OCI-LY1 (cell line): ENCODE data around the gene RANBP9.

Experiments
- EZH2 ChIP-seq: fragments of 200-600 bp; sonication (generic), shearing (Covaris generic); IDR thresholded peaks from 2 replicates; pipeline ENCODE4 v1.8.0; 2017; ENCODE audit warnings: borderline replicate concordance, mixed run types, mild to moderate bottlenecking, antibody characterized with exemption, low read length, moderate library complexity, mixed read lengths
- TF ChIP-seq, protein P1 (sequence below): fragments of 200-600 bp; sonication (generic), shearing (Covaris generic); IDR thresholded peaks from 2 replicates; pipeline ENCODE4 v1.5.1; 2017; ENCODE audit warnings: mild to moderate bottlenecking, antibody characterized with exemption, low read length, moderate library complexity, mixed read lengths

DNA sequence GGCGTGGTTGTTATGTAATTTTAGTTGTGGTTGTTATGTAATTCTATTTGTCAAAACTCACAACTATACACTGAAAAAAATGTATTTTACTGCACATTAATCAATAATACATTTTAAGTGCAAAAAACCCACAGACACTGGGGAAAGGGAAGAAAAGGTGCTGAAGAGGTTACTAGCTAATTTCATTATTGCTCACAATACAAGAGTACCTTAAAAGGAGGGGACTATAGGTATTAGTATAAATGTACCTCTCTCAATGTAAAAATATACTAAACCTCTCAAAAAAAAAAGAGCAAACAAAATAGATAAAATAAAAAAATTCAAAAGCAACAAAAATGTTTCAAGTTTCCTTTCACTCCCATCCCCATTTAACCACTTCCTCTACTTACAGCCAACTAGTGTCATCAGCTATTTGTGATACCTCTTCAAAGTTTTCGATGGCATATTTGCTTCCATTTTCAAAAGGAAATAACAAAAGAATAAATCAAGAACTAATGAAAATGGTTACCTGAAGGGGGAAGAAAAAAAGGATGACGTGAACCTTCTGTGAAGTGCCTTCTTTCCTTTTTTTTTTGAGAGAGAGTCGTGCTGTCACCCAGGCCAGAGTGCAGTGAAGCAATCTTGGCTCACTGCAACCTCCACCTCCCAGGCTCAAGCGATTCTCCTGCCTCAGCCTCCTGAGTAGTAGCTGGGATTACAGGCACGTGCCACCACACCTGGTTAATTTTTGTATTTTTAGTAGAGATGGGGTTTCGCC, 30.2 kb downstream of the RANBP9 start:
- no peak for TF ChIP-seq EZH2
- TF ChIP-seq, protein P1, sequence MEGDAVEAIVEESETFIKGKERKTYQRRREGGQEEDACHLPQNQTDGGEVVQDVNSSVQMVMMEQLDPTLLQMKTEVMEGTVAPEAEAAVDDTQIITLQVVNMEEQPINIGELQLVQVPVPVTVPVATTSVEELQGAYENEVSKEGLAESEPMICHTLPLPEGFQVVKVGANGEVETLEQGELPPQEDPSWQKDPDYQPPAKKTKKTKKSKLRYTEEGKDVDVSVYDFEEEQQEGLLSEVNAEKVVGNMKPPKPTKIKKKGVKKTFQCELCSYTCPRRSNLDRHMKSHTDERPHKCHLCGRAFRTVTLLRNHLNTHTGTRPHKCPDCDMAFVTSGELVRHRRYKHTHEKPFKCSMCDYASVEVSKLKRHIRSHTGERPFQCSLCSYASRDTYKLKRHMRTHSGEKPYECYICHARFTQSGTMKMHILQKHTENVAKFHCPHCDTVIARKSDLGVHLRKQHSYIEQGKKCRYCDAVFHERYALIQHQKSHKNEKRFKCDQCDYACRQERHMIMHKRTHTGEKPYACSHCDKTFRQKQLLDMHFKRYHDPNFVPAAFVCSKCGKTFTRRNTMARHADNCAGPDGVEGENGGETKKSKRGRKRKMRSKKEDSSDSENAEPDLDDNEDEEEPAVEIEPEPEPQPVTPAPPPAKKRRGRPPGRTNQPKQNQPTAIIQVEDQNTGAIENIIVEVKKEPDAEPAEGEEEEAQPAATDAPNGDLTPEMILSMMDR = no peak
